Vagina (tissue), 2 donors: ENCODE measurements around the gene DSG1. TPM values are rescaled to one million over a fixed set of nuclear protein-coding genes. Genes with fewer than 3 reads are reported as not detected.

ENCODE experiments used
- DNase-seq, 2 donors: peaks; one replicate each; pipeline ENCODE4 v3.0.0-alpha.2; 2017; ENCODE audit errors: extremely low spot score in 2 of 2
- H3K27ac ChIP-seq: fragments of 200-600 bp; sonication (generic); one replicate; pipeline ENCODE4 v1.5.1; 2019
- H3K27me3 ChIP-seq: fragments of 200-600 bp; sonication (generic); one replicate; pipeline ENCODE4 v1.5.1; 2019
- H3K36me3 ChIP-seq, 2 donors: fragments of 200-600 bp; sonication (generic); one replicate each; pipeline ENCODE4 v1.5.1; 2017 to 2019
- H3K4me1 ChIP-seq: fragments of 200-600 bp; sonication (generic); one replicate; pipeline ENCODE4 v1.5.1; 2019
- H3K4me3 ChIP-seq, 2 donors: fragments of 200-600 bp; sonication (generic); 1 replicate in 1 of 2; 2 replicates in 1 of 2; pipeline ENCODE4 v1.5.1; 2016 to 2019
- H3K9me3 ChIP-seq: fragments of 200-600 bp; sonication (generic); one replicate; pipeline ENCODE4 v1.5.1; 2019
- CTCF ChIP-seq, 3 experiments: fragments of 450-650 bp in 2 of 3; fragments of 200-600 bp in 1 of 3; sonication (generic) in 1 of 3; IDR thresholded peaks; one replicate each; pipeline ENCODE4 v1.5.1; 2017 to 2019; ENCODE audit warnings: antibody characterized with exemption in 3 of 3, mild to moderate bottlenecking in 2 of 3, moderate library complexity in 2 of 3
- POLR2A ChIP-seq, 2 donors: fragments of 450-650 bp; IDR thresholded peaks; one replicate each; pipeline ENCODE4 v1.6.1; 2017; ENCODE audit warnings: antibody characterized with exemption in 2 of 2, mild to moderate bottlenecking in 2 of 2, moderate library complexity in 2 of 2
- POLR2AphosphoS5 ChIP-seq, 2 donors: sonication (generic); formaldehyde crosslinking; IDR thresholded peaks; one replicate each; pipeline ENCODE4 v1.9.0; 2017; ENCODE audit warnings: antibody characterized with exemption in 2 of 2, mild to moderate bottlenecking in 2 of 2, low read depth in 1 of 2; ENCODE audit not compliant: insufficient read depth in 1 of 2
- intact Hi-C: fragments of 100-400 bp; cut with DNase I; formaldehyde crosslinking; loops from one replicate; pipeline ENCODE4 v1.15.1; 2023
- total RNA-seq: library from RNA; depleted of rRNA; stranded (reverse); fragments of >200 nt; gene quantifications from one replicate; pipeline ENCODE4 v1.2.3, GENCODE V29; 2016

DSG1 gene
- total RNA-seq, 1 donor from 2014 or later: 122 TPM

GRCh38 chr18:31380912-31381311 lies 63.0 kb downstream of the DSG1 start:
- no peak overlapping the region for H3K27ac ChIP-seq
- TF ChIP-seq POLR2AphosphoS5 (IDR thresholded peaks at IDR 0.05; ENCODE audit: insufficient read depth in 1 of 2, low read depth in 1 of 2) (no peak), CTCF (IDR thresholded peaks at IDR 0.05) (no peak), POLR2A (IDR thresholded peaks at IDR 0.05) (no peak)
- no peaks in the 10 kb centered on the region for H3K36me3 ChIP-seq
- no peaks in the 10 kb centered on the region for H3K27me3 ChIP-seq
- H3K4me1 ChIP-seq: no peaks in the 10 kb centered on the region
- intact Hi-C loops: no loop called here
- H3K9me3 ChIP-seq: no peaks in the 10 kb centered on the region
- no peak for DNase-seq
- H3K4me3 ChIP-seq: no peak overlapping the region

- Histone ChIP-seq H3K9me3 (no peaks in the 10 kb centered on the region), H3K4me1 (no peaks in the 10 kb centered on the region), H3K27ac (no peak overlapping the region), H3K27me3 (no peaks in the 10 kb centered on the region), H3K36me3 (no peaks in the 10 kb centered on the region), H3K4me3 (no peak overlapping the region)
- TF ChIP-seq CTCF (IDR thresholded peaks at IDR 0.05): no peak
- no peak for TF ChIP-seq POLR2AphosphoS5 (IDR thresholded peaks at IDR 0.05; ENCODE audit: insufficient read depth in 1 of 2, low read depth in 1 of 2)
- no peak for TF ChIP-seq POLR2A (IDR thresholded peaks at IDR 0.05)
- DNase-seq: no peak
- intact Hi-C loops: no loop called here
These were observed 64.1 kb downstream of the DSG1 start for GRCh38 chr18:31382107-31382506.

- H3K4me3 ChIP-seq: no peak overlapping the region
- intact Hi-C loops: no loop called here
- H3K27me3 ChIP-seq: no peaks in the 10 kb centered on the region
These were observed 68.8 kb downstream of the DSG1 start for GRCh38 chr18:31386741-31387140.

GRCh38 chr18:31393286-31393685 lies 75.3 kb downstream of the DSG1 start:
- Histone ChIP-seq H3K27me3 (no peaks in the 10 kb centered on the region), H3K27ac (no peak overlapping the region), H3K4me3 (no peak overlapping the region), H3K9me3 (no peaks in the 10 kb centered on the region), H3K36me3 (no peaks in the 10 kb centered on the region), H3K4me1 (no peaks in the 10 kb centered on the region)
- DNase-seq: no peak
- TF ChIP-seq POLR2A (IDR thresholded peaks at IDR 0.05) (no peak), CTCF (IDR thresholded peaks at IDR 0.05) (no peak), POLR2AphosphoS5 (IDR thresholded peaks at IDR 0.05; ENCODE audit: insufficient read depth in 1 of 2, low read depth in 1 of 2) (no peak)
- intact Hi-C loops: no loop called here

More at GRCh38 chr18:31386741-31387140, 68.8 kb downstream of the DSG1 start:
- TF ChIP-seq POLR2AphosphoS5 (IDR thresholded peaks at IDR 0.05; ENCODE audit: insufficient read depth in 1 of 2, low read depth in 1 of 2) (no peak), POLR2A (IDR thresholded peaks at IDR 0.05) (no peak), CTCF (IDR thresholded peaks at IDR 0.05) (no peak)
- H3K9me3 ChIP-seq: no peaks in the 10 kb centered on the region
- H3K36me3 ChIP-seq: no peaks in the 10 kb centered on the region
- no peak overlapping the region for H3K27ac ChIP-seq
- H3K4me1 ChIP-seq: no peaks in the 10 kb centered on the region
- no peak for DNase-seq

- no peak overlapping the region for H3K27ac ChIP-seq
- no peaks in the 10 kb centered on the region for H3K4me1 ChIP-seq
- no peak for TF ChIP-seq POLR2A (IDR thresholded peaks at IDR 0.05)
- H3K4me3 ChIP-seq: no peak overlapping the region
- no peaks in the 10 kb centered on the region for H3K9me3 ChIP-seq
- no peak for DNase-seq
- H3K27me3 ChIP-seq: no peaks in the 10 kb centered on the region
- intact Hi-C loops: no loop called here
- H3K36me3 ChIP-seq: no peaks in the 10 kb centered on the region
These were observed 79.0 kb downstream of the DSG1 start for GRCh38 chr18:31396796-31397612.
